Lung (tissue), 12 donors: ENCODE data around the gene RPP30. TPM values are rescaled to one million over a fixed set of nuclear protein-coding genes. Genes with fewer than 3 reads are reported as not detected.
A peak's percentile ranks its signal among the peaks of the same experiment; 100 is the strongest.

ENCODE experiments used
- ATAC-seq: fragments of 200-7000 bp; cut with Tn5 transposase; one replicate; pipeline ENCODE4 v1.9.1; 2020; ENCODE audit warnings: moderate number of reproducible peaks; ENCODE audit not compliant: insufficient read depth, low FRiP score
- DNase-seq, 3 donors: peaks; one replicate each; pipeline ENCODE4 v3.0.0-alpha.2; 2013 to 2017
- H3K27ac ChIP-seq, 2 donors: one replicate each; pipeline ENCODE4 v1.5.1; 2013; ENCODE audit warnings: mild to moderate bottlenecking in 2 of 2, moderate library complexity in 2 of 2, control low read depth in 1 of 2, inconsistent platforms in 1 of 2, low read depth in 1 of 2, low read length in 1 of 2
- H3K27me3 ChIP-seq, 3 donors: one replicate each; pipeline ENCODE4 v1.5.1; 2013; ENCODE audit warnings: low read length in 2 of 3; ENCODE audit not compliant: control insufficient read depth in 3 of 3, insufficient read depth in 3 of 3
- H3K36me3 ChIP-seq, 4 donors: one replicate each; pipeline ENCODE4 v1.5.1; 2013; ENCODE audit warnings: low read length in 4 of 4, mild to moderate bottlenecking in 1 of 4, moderate library complexity in 1 of 4; ENCODE audit not compliant: control insufficient read depth in 4 of 4, insufficient read depth in 4 of 4
- H3K4me1 ChIP-seq, 5 donors: one replicate each; pipeline ENCODE4 v1.5.1; 2013; ENCODE audit warnings: low read length in 5 of 5, mild to moderate bottlenecking in 2 of 5, moderate library complexity in 1 of 5; ENCODE audit not compliant: control insufficient read depth in 5 of 5, insufficient read depth in 5 of 5
- H3K4me3 ChIP-seq: one replicate; pipeline ENCODE4 v1.5.1; 2013; ENCODE audit warnings: mild to moderate bottlenecking, control low read depth, moderate library complexity
- H3K9ac ChIP-seq, 2 donors: one replicate each; pipeline ENCODE4 v1.5.1; 2013; ENCODE audit warnings: low read length in 2 of 2, control low read depth in 1 of 2; ENCODE audit not compliant: insufficient read depth in 1 of 2
- H3K9me3 ChIP-seq, 4 donors: one replicate each; pipeline ENCODE4 v1.5.1; 2013; ENCODE audit warnings: low read length in 3 of 4, mild to moderate bottlenecking in 1 of 4, moderate library complexity in 1 of 4; ENCODE audit not compliant: control insufficient read depth in 4 of 4, insufficient read depth in 3 of 4
- WGBS, 2 donors: extraction: QIAGEN DNeasy Blood & Tissue Kit; methylation state at CpG; one replicate each; pipeline ENCODE4 v1.1.7; 2013; 5-methylcytosine and 5-hydroxymethylcytosine counted together
- polyA plus RNA-seq, 2 donors: library from polyadenylated mRNA; stranded (reverse); fragments of 200-250 nt; gene quantifications; one replicate each; pipeline ENCODE4 v1.2.1, GENCODE V29; 2013
- total RNA-seq, 2 donors: library from RNA; depleted of rRNA in 1 of 2; stranded (reverse); fragments of >200 nt in 1 of 2; gene quantifications; one replicate each; pipeline ENCODE4 v1.2.1, GENCODE V29; 2014 to 2021
- TF ChIP-seq, protein P1 (sequence below): IDR thresholded peaks from 2 replicates; pipeline ENCODE4 v1.5.1; 2012; ENCODE audit warnings: mild to moderate bottlenecking; ENCODE audit errors: control extremely low read depth, extremely low read depth
- donor health status: control.
- donor health status: control.
- donor health status: Bipolar disorder and iron deficiency.
- donor health status: healthy.
- donor health status: DM: yes; HTN: yes; CAD: no.

The RPP30 gene
- total and polyA plus RNA-seq, 4 donors: 20.7 to 43.5 (median 31.9) TPM

DNA sequence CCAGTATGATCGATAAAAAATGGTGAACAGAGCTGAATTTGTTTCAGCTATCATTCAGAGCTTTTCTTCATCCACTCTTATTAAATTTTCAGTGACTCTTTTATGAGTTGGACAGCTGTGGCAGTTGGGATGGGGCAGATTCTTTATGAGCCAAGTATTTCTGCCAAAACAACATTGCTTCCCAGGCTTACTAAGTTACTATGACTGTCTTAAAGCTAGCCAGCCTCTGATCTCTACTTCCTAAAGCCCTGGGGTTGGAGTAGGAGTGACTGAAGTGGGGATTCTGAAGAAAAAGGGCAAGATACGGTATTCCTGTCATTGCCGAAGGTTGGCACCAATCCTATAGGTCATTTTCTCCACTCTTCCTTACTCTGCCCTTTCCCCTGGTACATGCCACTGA, 12.7 kb downstream of the RPP30 start:
- peaks cover 3 to 38% (median 24%) of the 10 kb centered on the region in 4 donors for H3K36me3 ChIP-seq
- no peaks in the 10 kb centered on the region for H3K9me3 ChIP-seq
- no peak for ATAC-seq
- H3K9ac ChIP-seq: no peak overlapping the region
- peaks cover 0 to 11% (median 4%) of the 10 kb centered on the region in 5 donors for H3K4me1 ChIP-seq
- TF ChIP-seq, protein P1, sequence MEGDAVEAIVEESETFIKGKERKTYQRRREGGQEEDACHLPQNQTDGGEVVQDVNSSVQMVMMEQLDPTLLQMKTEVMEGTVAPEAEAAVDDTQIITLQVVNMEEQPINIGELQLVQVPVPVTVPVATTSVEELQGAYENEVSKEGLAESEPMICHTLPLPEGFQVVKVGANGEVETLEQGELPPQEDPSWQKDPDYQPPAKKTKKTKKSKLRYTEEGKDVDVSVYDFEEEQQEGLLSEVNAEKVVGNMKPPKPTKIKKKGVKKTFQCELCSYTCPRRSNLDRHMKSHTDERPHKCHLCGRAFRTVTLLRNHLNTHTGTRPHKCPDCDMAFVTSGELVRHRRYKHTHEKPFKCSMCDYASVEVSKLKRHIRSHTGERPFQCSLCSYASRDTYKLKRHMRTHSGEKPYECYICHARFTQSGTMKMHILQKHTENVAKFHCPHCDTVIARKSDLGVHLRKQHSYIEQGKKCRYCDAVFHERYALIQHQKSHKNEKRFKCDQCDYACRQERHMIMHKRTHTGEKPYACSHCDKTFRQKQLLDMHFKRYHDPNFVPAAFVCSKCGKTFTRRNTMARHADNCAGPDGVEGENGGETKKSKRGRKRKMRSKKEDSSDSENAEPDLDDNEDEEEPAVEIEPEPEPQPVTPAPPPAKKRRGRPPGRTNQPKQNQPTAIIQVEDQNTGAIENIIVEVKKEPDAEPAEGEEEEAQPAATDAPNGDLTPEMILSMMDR: no peak
- no peak overlapping the region for H3K4me3 ChIP-seq
- H3K27me3 ChIP-seq: no peaks in the 10 kb centered on the region
- WGBS, 2 donors: 84 to 96% methylated on average over 3 of the region's 3 CpGs
- peak in 2 of 3 donors; percentile 26 to 51 for DNase-seq
- no peak overlapping the region for H3K27ac ChIP-seq

DNA sequence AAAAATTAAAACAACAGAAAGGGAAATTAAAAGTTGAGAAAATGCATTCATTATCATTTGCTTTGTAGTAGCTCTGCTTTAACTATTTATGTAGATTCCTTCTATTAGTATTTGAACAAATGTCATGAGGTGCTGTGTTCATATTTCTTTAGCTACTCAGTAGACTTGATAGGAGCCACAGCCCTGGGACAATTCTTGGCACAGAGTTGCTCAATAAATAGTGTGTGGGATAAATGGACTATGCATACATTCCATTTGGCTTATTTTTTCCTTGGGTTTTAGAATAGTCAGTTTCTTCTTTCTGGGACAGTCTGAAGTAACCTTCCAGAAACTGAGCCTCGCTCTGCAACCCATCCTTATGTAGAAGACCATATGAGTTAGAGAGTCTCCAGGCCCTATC, 13.4 kb downstream of the RPP30 start:
- no peak for ATAC-seq
- Histone ChIP-seq H3K4me3 (no peak overlapping the region), H3K4me1 (peaks cover 0 to 11% (median 4%) of the 10 kb centered on the region in 5 donors), H3K9me3 (no peaks in the 10 kb centered on the region), H3K27me3 (no peaks in the 10 kb centered on the region), H3K27ac (no peak overlapping the region), H3K36me3 (peaks cover 3 to 38% (median 20%) of the 10 kb centered on the region in 4 donors), H3K9ac (no peak overlapping the region)
- peak in 2 of 3 donors; percentile 15 to 42 for DNase-seq
- TF ChIP-seq, protein P1: no peak
- WGBS, 2 donors: 98 to 100% methylated on average over 1 of the region's 1 CpG

DNA sequence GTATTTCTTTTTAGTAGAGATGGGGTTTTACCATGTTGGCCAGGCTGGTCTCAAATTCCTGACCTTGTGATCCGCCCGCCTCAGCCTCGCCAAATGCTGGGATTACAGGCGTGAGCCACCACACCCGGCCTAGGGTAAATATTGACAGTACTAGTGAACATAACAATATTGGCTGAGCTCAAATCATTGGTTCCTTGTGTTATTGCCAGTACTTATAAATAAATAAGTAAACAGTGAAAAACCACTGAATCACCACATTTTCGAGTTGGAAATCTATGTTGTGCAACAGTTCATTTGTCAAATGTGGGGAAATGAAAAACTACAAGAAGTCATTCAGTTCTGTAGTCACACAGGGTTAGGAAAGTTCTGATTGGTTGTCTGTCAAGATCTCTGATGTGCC, 15.8 kb downstream of the RPP30 start:
- WGBS, 2 donors: 76 to 77% methylated on average over 6 of the region's 6 CpGs
- DNase-seq (no peak), ATAC-seq (no peak)
- TF ChIP-seq, protein P1: no peak
- Histone ChIP-seq H3K4me1 (peaks cover 0 to 11% (median 4%) of the 10 kb centered on the region in 5 donors), H3K27me3 (no peaks in the 10 kb centered on the region), H3K36me3 (peaks cover 5 to 32% (median 27%) of the 10 kb centered on the region in 4 donors), H3K9me3 (no peaks in the 10 kb centered on the region), H3K4me3 (no peak overlapping the region), H3K27ac (peak overlapping the region in 1 of 2 donors; percentile 9), H3K9ac (no peak overlapping the region)

DNA sequence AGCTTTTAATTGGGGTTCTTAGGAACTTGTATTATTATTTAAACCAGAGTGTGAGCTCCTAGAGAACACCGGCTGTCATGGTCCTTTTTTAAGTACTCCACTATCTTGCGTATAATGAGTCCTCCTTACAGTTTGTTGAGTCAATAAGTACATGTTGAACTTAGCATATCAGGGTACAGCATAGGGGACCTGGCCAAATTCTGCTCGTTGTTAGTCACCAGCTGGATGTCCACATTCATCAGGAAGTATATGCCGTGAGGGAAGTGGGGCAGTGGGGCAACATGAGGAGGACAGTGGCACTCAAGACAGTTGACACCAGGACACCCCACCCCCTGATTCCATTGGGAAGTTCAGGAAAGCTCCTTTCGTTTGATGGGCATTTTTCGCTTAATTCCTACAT, 16.6 kb downstream of the RPP30 start:
- Histone ChIP-seq H3K9me3 (no peaks in the 10 kb centered on the region), H3K4me3 (no peak overlapping the region), H3K27ac (peak overlapping the region in 1 of 2 donors; percentile 9), H3K4me1 (peaks cover 0 to 11% (median 4%) of the 10 kb centered on the region in 5 donors), H3K9ac (no peak overlapping the region), H3K27me3 (no peaks in the 10 kb centered on the region), H3K36me3 (peaks cover 7 to 32% (median 23%) of the 10 kb centered on the region in 4 donors)
- ATAC-seq (no peak), DNase-seq (no peak)
- 86 to 90% methylated on average over 6 of the region's 6 CpGs for WGBS, 2 donors
- TF ChIP-seq, protein P1: no peak
